DMS53 treated with DMSO at 0.1 percent for 48 hours (cell line): ENCODE data around the gene MRPL49.

Experiments
- DNase-seq: peaks from one replicate; lab custom pipeline; 2025; ENCODE audit not compliant: unreplicated experiment; lab: John Stamatoyannopoulos, UW

MRPL49 gene

DNA sequence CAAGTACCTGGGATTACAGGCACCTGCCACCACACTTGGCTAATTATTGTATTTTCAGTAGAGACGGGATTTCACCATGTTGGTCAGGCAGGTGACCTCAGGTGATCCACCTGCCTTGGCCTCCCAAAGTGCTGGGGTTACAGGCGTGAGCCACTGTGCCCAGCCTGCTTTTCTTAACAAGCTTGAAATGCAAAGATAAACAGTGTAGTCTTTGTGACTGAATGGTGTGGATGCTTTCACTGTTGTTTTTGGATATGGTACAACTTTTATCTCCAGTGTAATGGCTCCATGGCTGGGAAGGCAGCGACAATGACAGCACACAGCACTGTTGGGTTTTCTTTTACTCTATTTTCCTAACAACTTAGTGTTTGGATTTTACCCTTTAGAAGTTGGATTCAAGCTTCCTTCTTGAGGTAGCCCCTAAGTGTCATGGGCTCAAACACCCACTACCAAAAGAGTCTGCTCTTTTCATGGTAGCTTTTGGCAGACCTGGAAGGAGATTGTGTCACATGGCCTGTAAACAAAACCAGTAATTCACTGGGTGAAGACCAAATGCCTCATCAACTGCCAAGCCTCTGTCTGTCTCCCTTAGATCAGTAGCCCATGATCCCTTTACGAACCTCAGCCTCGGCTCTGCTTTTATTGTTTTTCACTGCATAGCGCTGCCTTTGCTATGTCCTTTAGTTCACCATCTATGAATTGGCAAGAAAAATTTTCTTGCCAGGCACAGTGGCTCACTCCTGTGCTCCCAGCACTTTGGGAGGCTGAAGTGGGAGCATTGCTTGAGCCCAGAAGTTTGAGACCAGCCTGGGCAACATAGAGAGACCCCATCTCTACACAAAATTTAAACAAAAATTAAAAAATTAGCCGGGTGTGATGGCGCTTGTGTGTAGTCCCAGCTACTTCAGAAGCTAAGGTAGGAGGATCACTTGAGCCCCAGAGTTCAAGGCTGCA, 19.7 kb upstream of the MRPL49 start:
- DNase-seq = no peak

DNA sequence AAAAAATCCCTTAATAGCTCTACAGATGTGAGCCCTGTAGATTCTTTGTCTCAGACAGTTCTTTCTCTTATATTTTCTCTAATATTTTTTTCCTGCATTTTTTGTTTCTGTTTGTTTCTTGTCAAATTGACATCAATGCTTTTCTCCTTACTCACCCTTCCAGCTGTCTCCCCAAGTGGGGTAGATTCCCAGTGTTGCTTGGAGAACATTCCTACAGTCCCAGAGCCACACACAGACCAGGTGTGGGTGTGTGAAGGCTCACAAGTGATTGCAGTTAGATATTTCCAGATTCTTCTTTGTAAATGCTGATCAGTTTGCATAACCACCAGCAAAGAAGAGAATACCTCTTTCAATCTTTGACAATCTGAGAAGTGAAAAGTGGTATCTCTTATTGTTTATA, 18.6 kb upstream of the MRPL49 start:
- no peak for DNase-seq

DNA sequence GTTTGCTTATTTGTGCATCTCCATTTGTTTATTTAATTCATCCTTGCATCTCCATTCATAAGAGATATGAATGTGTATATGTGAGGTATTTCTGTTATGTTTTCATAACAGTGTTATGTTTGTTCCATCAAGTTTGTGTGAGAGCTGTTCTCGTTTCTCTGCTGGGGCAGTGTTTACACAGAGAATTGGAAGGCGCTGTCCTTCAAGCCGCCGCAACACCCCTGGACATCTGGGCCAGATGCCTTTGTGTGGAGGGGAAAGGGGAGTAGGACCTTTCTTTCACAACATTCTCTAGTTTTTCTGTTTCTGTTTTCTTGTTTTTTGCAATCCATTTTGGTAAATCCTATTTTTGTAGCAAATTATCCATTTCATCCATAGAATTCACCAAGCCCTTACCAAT, 17.5 kb upstream of the MRPL49 start:
- DNase-seq = no peak

DNA sequence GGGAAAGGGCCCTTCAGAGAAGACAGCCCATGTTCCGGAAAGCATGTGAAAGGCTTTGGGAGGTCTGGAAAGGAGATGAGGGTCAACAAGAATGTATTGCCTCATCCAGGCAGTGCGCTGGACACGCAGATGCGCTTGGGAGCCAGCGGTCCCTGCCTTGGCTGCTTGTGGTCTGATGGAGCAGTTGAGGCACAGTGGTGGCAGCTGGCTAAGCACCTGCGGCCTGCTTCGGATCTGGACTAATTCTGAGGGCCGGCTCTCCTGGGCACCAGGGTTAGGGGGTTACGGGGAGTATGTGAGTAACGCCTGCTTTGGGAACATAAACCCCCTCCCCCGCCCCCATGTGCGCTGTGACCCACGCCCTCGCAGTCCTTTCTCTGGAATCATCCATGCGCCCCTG, 15.0 kb upstream of the MRPL49 start:
- DNase-seq = no peak

DNA sequence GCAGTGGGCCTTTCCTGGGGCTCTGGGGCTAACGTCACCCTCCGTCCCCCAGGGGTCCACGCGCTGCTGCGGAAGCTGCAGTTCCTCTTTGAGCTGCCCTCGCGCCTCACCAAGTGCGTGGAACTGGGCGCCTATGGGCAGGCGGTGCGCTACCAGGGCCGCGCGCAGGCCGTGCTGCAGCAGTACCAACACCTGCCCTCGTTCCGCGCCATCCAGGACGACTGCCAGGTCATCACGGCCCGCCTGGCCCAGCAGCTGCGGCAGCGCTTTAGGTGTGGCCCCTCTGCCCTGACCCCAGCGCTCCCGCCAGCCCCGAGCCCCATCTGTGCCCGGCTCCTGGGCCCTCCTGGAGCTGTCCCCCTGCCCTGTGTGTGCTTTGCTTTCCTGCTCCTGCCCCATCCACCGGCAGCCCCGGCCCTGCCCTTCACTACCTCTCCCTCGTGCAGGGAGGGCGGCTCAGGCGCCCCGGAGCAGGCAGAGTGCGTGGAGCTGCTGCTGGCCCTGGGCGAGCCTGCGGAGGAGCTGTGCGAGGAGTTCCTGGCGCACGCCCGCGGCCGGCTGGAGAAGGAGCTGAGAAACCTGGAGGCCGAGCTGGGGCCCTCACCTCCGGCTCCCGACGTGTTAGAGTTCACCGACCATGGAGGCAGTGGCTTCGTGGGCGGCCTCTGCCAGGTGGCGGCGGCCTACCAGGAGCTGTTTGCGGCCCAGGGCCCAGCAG, 14.2 kb upstream of the MRPL49 start:
- DNase-seq = no peak

DNA sequence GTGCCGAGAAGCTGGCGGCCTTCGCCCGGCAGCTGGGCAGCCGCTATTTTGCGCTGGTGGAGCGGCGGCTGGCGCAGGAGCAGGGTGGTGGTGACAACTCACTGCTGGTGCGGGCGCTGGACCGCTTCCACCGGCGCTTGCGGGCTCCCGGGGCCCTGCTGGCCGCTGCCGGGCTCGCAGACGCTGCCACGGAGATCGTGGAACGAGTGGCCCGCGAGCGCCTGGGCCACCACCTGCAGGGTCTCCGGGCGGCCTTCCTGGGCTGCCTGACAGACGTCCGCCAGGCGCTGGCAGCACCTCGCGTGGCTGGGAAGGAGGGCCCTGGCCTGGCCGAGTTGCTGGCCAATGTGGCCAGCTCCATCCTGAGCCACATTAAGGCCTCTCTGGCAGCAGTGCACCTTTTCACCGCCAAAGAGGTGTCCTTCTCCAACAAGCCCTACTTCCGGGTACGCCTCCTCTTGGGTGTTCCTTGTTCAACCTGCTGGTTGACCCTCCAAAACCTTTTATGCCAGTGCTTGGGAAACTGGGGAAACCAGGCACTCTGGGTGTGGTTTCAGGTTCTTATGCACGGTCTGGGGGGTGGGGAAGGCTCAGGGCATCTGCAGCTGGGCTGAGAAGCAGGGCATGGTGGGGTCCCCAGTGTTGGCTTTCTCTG, 13.5 kb upstream of the MRPL49 start:
- no peak for DNase-seq

DNA sequence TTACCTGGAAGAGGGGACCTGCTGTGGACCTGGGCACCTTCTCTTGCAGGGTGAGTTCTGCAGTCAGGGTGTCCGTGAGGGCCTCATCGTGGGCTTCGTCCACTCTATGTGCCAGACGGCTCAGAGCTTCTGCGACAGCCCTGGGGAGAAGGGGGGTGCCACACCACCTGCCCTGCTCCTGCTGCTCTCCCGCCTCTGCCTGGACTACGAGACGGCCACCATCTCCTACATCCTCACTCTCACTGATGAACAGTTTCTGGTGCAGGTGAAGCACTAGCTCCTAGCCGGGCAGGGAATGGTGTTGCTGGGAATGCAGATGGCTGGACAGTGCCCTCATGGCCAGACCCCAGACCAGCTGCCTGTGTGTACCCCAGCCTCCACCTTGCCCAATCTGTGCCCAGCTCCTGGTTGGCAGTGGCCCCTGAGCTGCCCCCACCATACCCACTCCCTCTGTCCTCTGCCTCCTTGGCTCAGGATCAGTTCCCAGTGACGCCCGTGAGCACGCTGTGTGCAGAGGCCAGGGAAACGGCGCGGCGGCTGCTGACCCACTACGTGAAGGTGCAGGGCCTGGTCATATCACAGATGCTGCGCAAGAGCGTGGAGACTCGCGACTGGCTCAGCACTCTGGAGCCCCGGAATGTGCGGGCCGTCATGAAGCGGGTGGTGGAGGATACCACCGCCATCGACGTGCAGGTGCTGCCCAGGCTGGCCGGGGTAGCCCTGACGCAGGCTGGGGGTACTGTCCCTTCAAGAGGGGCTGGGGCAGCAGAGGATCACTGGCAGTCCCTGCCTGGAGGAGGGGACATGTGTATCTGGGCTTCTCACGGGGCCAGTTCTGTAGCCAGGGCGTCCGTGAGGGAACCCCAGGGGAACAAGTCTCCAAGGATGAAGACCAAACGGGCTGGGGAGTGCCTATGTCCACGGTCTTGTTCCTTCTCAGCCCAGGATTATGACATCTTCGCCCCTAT, 12.6 kb upstream of the MRPL49 start:
- no peak for DNase-seq

DNA sequence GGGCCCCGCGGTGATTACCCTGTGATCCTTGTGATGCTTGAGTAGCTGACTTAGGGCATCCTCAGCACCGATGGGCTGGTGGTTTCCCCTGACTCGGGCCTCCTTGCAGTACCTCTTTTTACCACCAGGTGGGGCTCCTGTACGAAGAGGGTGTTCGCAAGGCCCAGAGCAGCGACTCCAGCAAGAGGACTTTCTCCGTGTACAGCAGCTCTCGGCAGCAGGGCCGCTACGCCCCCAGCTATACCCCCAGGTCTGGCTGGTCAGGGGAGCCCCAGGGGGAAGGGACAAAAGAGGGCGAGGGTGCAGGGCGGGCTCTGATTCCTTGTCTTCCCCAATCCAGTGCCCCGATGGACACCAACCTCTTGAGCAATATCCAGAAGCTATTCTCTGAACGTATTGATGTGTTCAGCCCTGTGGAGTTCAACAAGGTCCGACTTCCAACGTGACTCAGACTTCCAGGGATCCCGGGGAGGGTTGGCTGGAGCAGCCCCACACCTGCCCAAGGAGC, 11.7 kb upstream of the MRPL49 start:
- DNase-seq = peak; percentile 69

DNA sequence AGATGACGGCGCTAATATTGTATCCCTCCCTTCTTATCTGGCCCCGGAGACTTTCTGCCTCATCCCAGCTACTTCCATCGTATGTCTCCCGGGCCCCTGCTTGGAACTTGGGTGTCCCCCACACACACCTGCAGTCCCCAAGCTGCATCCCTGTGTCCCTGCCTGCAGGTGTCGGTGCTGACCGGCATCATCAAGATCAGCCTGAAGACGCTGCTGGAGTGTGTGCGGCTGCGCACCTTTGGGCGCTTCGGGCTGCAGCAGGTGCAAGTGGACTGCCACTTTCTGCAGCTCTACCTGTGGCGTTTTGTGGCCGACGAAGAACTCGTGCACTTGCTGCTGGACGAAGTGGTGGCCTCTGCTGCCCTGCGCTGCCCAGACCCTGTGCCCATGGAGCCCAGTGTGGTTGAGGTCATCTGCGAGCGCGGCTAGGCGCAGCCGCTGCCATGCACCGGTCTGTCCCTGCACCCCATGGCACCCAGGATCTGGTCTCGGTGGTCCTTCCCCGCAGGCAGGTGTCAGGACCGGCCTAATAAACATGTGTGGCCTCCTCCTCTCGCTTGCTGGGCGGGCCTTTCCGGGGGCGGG, 10.9 kb upstream of the MRPL49 start:
- DNase-seq = no peak

DNA sequence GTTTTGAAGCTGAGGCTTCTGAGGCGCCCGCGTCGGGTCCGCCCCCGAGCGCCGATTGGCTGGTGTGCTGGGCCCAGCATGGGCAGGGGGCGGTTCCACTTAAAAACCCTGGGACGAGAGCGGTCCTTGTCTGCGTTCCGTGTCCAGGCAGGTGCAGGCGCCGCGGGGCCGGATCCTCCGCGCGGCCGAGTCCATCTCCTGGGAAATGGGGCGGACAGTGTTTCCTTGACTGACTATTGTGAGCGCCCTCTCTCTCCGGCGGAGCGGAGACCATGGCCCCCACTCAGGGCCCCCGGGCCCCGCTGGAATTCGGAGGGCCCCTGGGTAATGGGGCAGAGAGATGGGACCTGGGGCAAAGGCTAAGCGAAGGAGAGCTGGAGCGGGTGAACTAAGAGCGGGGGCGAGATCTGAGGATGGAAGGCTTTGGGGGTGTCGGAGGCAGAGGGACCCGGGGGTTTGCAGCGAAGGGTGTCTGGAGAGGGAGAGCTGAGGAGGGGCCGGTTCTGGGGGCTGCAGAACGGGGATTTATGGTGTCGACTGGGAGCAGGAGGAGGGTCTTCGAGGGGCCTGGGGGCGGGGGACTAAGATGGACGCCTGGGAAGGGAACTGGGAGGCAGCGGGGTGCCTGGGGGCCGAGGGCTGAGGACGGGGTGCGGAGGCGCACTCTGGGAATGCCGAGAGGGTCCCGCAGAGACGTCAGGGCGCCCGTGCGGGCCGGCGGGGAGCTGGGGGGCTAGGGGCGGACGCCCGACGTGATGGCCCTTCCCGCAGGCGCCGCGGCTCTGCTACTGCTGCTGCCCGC, 10.2 kb upstream of the MRPL49 start, which contains the start of gene TM7SF2:
TSS of gene TM7SF2 (plus strand) at position 129 of the 802 bp plus-strand sequence. CDS start at position 273, 144 bp downstream.
- DNase-seq = peak; percentile 95

DNA sequence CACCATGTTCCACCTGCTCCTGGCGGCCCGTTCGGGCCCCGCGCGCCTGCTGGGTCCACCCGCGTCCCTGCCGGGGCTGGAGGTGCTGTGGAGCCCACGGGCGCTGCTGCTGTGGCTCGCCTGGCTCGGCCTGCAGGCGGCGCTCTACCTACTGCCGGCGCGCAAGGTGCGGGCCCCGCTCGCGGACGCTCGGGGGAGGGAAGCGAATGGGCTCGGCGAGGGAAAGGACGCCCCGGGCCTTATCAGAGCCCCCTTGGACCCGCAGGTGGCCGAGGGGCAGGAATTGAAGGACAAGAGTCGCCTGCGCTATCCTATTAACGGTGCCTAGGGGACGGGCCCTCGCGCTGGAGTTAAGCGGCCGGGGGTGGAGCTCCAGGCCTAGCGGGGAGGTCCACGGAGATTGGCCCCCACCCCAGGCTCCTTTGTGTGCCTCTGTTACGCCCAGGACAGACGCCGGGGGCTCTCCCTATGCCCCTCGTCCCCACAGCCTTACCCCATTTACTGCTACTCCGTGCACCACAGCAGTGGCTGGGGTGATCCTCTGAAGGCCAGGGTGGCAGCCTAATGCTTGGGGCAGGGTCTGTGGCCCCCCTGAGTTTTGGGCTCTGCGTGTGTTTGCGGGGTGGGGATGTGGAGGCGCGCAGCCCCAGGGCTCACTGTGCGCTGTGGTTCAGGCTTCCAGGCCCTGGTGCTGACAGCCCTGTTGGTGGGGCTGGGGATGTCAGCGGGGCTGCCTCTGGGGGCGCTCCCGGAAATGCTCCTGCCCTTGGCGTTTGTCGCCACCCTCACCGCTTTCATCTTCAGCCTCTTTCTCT, 9.4 kb upstream of the MRPL49 start:
- peak; percentile 45 for DNase-seq

DNA sequence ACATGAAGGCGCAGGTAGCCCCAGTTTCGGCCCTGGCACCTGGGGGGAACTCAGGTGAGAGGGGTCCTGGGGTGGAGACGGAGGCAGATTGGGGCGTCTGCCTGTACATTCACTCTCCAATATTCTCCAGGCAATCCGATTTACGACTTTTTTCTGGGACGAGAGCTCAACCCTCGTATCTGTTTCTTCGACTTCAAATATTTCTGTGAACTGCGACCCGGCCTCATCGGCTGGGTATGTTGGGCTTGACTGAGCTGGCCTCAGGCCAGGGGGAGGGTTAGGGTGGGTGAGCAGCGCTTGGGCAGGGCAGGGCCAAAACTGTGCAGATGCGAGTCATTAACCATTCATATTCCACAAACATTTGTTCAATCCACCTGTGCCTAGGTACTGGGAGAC, 8.8 kb upstream of the MRPL49 start:
- no peak for DNase-seq

DNA sequence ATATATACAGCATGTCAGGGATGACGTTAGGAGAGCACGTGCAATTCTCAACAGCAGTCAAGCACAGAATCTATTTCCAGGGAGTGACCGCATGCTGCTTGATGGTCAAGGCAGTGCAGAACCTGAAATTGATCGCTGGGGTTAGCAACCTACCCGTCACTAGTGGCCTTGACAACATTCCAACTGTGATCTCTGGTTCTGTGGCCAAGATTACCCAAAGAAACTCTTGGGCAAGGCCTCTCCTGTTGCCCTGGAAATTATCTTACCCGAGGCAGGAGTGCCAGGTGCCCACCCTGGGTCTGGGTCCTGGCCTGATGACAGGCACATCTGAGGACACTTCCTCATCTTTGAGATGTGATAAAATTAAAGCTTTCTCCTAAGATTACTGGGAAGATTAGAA, 8.3 kb upstream of the MRPL49 start:
- DNase-seq = no peak

DNA sequence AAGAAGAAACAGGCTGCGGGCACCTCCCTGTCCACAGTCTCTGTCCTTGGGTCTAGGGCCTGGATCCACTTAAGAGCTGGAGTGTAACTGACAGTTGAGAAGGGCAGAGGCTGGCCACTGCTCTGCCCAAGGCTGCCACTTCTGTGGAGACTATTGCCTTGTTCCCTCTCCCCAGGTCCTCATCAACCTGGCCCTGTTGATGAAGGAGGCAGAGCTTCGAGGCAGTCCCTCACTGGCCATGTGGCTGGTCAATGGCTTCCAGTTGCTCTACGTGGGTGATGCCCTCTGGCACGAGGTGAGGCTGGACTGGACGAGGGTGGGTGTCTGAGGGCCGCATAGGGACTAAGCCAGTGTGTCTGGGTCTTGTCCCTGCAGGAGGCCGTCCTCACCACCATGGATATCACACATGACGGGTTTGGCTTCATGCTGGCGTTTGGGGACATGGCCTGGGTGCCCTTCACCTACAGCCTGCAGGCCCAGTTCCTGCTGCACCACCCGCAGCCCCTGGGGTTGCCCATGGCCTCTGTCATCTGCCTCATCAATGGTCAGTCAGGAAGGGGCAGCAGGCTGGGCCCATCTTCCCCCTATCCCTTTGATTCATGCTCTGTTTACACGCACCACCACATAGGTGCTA, 7.5 kb upstream of the MRPL49 start:
- no peak for DNase-seq

DNA sequence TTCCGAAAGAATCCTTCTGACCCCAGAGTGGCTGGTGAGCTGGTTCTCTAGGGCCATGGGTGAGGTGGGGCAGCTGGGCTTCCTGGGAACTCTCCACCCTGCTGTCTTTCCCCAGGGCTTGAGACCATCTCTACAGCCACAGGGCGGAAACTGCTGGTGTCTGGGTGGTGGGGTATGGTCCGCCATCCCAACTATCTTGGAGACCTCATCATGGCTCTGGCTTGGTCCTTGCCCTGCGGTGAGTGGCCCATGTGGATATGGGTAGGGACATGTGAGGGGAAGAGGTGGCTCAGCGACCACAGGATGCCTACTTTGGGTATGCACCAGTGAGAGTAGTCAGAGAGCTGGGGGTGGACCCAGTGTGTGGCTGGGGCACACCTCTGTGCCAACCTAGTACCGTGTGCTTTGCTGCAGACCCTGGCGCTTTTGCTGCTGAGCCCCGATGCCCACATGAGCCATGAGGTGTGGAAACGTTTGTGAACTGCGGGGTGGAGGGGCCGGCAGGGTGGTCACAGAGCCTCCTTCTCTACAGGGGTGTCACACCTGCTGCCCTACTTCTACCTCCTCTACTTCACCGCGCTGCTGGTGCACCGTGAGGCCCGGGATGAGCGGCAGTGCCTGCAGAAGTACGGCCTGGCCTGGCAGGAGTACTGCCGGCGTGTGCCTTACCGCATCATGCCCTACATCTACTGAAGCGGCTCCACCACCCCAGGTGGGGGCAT, 6.6 kb upstream of the MRPL49 start:
- no peak for DNase-seq

DNA sequence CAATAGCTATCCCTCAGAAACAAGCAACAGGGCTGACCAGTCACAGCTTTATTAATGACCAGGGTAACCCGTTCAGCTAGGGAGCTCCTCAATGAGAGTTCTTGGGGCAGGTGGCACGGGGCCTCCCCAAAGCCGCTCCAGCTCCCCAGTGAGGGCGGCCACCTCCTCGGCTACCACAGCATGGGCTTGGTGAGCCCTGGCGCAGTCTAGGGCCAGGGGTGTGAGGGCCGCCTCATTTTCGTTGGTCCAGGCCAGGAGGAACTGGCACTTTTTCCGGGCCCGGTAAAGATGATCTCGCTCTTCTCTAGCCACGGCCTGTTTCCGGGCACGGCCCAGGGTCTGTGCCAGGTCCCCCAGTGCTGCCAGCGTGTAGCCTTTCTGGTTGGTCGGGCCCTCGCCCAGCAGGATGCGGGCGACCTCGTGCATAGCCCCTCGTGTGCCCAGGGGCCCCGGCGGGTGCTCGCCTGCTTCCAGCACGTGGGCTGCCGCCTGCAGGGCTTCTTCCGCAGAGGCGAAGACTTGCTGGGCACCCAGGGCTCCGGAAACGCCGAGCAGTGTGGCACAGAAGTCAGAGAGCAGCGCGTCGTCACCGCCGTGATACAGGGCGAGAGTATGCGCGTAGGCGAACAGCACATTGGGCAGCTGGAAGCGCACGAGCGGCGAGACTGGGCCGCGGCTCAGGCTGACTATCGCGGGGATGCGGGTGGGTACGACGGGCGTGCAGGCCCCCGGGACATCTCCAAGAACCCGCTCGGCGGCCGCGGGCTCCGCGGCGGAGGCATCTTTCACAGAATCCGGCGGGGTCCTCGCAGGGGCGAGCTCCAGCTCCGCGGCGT, 5.5 kb upstream of the MRPL49 start:
- DNase-seq = peak; percentile 29
